D341Med (cell line): ENCODE data around the gene DERL2.

Source experiments
- DNase-seq: peaks from one replicate; pipeline ENCODE4 v3.0.0; 2012; ENCODE audit warnings: low spot score

Gene DERL2

GRCh38 chr17:5485270-5486205, at the start of gene DERL2:
TSS of gene DERL2 (minus strand) at chr17:5486178. CDS start at chr17:5486161, 17 bp downstream.
- DNase-seq = no peak

- DNase-seq = no peak
Observed at GRCh38 chr17:5535436-5535835, 49.5 kb upstream of the DERL2 start.

- DNase-seq = no peak
Observed at GRCh38 chr17:5533486-5534315, 47.7 kb upstream of the DERL2 start.

GRCh38 chr17:5532581-5532980, 46.6 kb upstream of the DERL2 start:
- no peak for DNase-seq

- DNase-seq = no peak
Observed at GRCh38 chr17:5531085-5531418, 45.1 kb upstream of the DERL2 start.

- DNase-seq = no peak
Observed at GRCh38 chr17:5530265-5531084, 44.5 kb upstream of the DERL2 start.

GRCh38 chr17:5527601-5528250, 41.7 kb upstream of the DERL2 start:
- no peak for DNase-seq

GRCh38 chr17:5526821-5527598, 41.0 kb upstream of the DERL2 start:
- DNase-seq = no peak

- DNase-seq = no peak
Observed at GRCh38 chr17:5523249-5523648, 37.3 kb upstream of the DERL2 start.

- DNase-seq = no peak
Observed at GRCh38 chr17:5522476-5522875, 36.5 kb upstream of the DERL2 start.

GRCh38 chr17:5516060-5516792, 30.2 kb upstream of the DERL2 start:
- no peak for DNase-seq

GRCh38 chr17:5514976-5515375, 29.0 kb upstream of the DERL2 start:
- no peak for DNase-seq

- DNase-seq = no peak
Observed at GRCh38 chr17:5513628-5514027, 27.6 kb upstream of the DERL2 start.

- no peak for DNase-seq
Observed at GRCh38 chr17:5511401-5512225, 25.6 kb upstream of the DERL2 start.

GRCh38 chr17:5510771-5511170, 24.8 kb upstream of the DERL2 start:
- DNase-seq = no peak

GRCh38 chr17:5509482-5509881, 23.5 kb upstream of the DERL2 start:
- DNase-seq = no peak

- no peak for DNase-seq
Observed at GRCh38 chr17:5508810-5509209, 22.8 kb upstream of the DERL2 start.

- no peak for DNase-seq
Observed at GRCh38 chr17:5506307-5506706, 20.3 kb upstream of the DERL2 start.

- DNase-seq = no peak
Observed at GRCh38 chr17:5502552-5502951, 16.6 kb upstream of the DERL2 start.
